ENCODE results near the gene MAP3K12.

- TF ChIP-seq, protein P1, sequence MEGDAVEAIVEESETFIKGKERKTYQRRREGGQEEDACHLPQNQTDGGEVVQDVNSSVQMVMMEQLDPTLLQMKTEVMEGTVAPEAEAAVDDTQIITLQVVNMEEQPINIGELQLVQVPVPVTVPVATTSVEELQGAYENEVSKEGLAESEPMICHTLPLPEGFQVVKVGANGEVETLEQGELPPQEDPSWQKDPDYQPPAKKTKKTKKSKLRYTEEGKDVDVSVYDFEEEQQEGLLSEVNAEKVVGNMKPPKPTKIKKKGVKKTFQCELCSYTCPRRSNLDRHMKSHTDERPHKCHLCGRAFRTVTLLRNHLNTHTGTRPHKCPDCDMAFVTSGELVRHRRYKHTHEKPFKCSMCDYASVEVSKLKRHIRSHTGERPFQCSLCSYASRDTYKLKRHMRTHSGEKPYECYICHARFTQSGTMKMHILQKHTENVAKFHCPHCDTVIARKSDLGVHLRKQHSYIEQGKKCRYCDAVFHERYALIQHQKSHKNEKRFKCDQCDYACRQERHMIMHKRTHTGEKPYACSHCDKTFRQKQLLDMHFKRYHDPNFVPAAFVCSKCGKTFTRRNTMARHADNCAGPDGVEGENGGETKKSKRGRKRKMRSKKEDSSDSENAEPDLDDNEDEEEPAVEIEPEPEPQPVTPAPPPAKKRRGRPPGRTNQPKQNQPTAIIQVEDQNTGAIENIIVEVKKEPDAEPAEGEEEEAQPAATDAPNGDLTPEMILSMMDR (IDR thresholded peaks at IDR 0.05; ENCODE audit: low read depth, low read length, poor library complexity, severe bottlenecking), result no peak
- TF ChIP-seq EZH2phosphoT487 (IDR thresholded peaks at IDR 0.05; ENCODE audit: borderline replicate concordance, low read length), result no peak
Measured at GRCh38 chr12:53500776-53501614, 1.7 kb upstream of the MAP3K12 start, which contains the start of gene TARBP2.
